ENCODE measurements around the gene CGA. TPM values are rescaled to one million over a fixed set of nuclear protein-coding genes. Genes with fewer than 3 reads are reported as not detected.

CGA gene
- polyA plus RNA-seq, 2 of the 4 experiments (the other 2 are of a cell fraction), result not detected

DNA sequence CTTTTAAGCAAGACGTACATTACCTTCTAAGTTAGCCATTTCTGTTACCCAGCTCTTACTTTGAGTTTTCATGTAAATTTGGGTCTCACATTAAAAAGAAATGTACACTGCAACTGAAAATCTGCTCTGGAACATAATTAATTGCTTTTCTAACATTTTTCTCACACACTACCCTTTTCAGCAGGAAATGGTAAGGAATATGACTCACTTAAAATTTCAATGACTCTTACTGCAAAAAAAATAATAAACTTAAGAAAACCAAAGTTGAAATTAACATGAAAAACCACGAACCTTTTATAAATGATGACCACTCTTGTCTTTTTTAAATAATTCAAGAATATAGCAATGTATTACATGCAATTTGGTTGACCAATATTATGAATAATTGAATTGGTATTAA lies 1.3 kb downstream of the CGA start (continued):
- TF ChIP-seq, protein P1, sequence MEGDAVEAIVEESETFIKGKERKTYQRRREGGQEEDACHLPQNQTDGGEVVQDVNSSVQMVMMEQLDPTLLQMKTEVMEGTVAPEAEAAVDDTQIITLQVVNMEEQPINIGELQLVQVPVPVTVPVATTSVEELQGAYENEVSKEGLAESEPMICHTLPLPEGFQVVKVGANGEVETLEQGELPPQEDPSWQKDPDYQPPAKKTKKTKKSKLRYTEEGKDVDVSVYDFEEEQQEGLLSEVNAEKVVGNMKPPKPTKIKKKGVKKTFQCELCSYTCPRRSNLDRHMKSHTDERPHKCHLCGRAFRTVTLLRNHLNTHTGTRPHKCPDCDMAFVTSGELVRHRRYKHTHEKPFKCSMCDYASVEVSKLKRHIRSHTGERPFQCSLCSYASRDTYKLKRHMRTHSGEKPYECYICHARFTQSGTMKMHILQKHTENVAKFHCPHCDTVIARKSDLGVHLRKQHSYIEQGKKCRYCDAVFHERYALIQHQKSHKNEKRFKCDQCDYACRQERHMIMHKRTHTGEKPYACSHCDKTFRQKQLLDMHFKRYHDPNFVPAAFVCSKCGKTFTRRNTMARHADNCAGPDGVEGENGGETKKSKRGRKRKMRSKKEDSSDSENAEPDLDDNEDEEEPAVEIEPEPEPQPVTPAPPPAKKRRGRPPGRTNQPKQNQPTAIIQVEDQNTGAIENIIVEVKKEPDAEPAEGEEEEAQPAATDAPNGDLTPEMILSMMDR (IDR thresholded peaks at IDR 0.05), result no peak
- TF ChIP-seq ZFP36 (IDR thresholded peaks at IDR 0.05; ENCODE audit: borderline replicate concordance, partially characterized antibody) (no peak), HEYL (CRISPR knock-in tag; IDR thresholded peaks at IDR 0.05) (no peak), TP53 (CRISPR knock-in tag; IDR thresholded peaks at IDR 0.05) (no peak), RAD21 (conservative IDR thresholded peaks at IDR 0.05 in 1 of 2, IDR thresholded peaks at IDR 0.05 in 1 of 2) (no peak)

DNA sequence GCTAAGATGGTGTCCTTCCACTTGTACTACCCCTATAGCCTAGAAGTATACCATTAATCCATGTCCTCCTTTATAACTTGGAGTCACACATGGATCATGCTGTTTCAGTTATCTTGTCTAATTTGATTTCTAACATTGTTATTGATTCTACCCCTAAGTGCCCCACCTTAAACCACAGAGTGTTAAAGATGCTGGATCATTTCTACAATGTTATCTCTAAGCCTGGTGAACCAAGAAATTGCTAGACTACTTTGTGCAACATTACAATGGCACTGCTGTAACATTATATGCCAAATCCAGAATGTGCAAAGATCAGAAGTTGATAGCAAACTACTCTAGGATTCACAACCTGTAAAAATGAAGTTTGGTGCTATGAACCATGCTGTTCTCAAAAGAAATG lies 1.7 kb downstream of the CGA start:
- no peaks in the 10 kb centered on the region for H3K9me3 ChIP-seq
- no peak overlapping the region for H3K4me2 ChIP-seq
- no peak for DNase-seq (ENCODE audit: low read depth in 1 of 2, low spot score in 1 of 2)
- no peak overlapping the region for H3K27ac ChIP-seq
- TF ChIP-seq BHLHE40 (IDR thresholded peaks at IDR 0.05; ENCODE audit: low read depth, low read length) (no peak), RARB (CRISPR knock-in tag; IDR thresholded peaks at IDR 0.05) (no peak), TP53 (CRISPR knock-in tag; IDR thresholded peaks at IDR 0.05) (no peak), HOXB13 (CRISPR knock-in tag; IDR thresholded peaks at IDR 0.05; ENCODE audit: low read depth) (no peak), EHF (CRISPR knock-in tag; IDR thresholded peaks at IDR 0.05) (no peak), SREBF2 (IDR thresholded peaks at IDR 0.05) (no peak), EP300 (IDR thresholded peaks at IDR 0.05) (no peak), FOSL2 (IDR thresholded peaks at IDR 0.05) (no peak), FOSL2 (CRISPR knock-in tag; IDR thresholded peaks at IDR 0.05) (no peak), CBX2 (IDR thresholded peaks at IDR 0.05; ENCODE audit: borderline replicate concordance, low read depth) (no peak), NFE2L2 (conservative IDR thresholded peaks at IDR 0.05; ENCODE audit: low read length) (no peak), HDAC2 (IDR thresholded peaks at IDR 0.05) (no peak), KDM1A (IDR thresholded peaks at IDR 0.05; ENCODE audit: low read depth) (no peak), ZSCAN20 (CRISPR knock-in tag; IDR thresholded peaks at IDR 0.05) (no peak), JUN (IDR thresholded peaks at IDR 0.05) (no peak), CHD2 (IDR thresholded peaks at IDR 0.05; ENCODE audit: low read length, partially characterized antibody) (no peak)
- TF ChIP-seq, protein P2, sequence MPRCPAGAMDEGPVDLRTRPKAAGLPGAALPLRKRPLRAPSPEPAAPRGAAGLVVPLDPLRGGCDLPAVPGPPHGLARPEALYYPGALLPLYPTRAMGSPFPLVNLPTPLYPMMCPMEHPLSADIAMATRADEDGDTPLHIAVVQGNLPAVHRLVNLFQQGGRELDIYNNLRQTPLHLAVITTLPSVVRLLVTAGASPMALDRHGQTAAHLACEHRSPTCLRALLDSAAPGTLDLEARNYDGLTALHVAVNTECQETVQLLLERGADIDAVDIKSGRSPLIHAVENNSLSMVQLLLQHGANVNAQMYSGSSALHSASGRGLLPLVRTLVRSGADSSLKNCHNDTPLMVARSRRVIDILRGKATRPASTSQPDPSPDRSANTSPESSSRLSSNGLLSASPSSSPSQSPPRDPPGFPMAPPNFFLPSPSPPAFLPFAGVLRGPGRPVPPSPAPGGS (IDR thresholded peaks at IDR 0.05), result no peak
- TF ChIP-seq, protein P3, sequence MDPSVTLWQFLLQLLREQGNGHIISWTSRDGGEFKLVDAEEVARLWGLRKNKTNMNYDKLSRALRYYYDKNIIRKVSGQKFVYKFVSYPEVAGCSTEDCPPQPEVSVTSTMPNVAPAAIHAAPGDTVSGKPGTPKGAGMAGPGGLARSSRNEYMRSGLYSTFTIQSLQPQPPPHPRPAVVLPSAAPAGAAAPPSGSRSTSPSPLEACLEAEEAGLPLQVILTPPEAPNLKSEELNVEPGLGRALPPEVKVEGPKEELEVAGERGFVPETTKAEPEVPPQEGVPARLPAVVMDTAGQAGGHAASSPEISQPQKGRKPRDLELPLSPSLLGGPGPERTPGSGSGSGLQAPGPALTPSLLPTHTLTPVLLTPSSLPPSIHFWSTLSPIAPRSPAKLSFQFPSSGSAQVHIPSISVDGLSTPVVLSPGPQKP (IDR thresholded peaks at IDR 0.05; ENCODE audit: low read depth, low read length), result no peak
- TF ChIP-seq, protein P4, sequence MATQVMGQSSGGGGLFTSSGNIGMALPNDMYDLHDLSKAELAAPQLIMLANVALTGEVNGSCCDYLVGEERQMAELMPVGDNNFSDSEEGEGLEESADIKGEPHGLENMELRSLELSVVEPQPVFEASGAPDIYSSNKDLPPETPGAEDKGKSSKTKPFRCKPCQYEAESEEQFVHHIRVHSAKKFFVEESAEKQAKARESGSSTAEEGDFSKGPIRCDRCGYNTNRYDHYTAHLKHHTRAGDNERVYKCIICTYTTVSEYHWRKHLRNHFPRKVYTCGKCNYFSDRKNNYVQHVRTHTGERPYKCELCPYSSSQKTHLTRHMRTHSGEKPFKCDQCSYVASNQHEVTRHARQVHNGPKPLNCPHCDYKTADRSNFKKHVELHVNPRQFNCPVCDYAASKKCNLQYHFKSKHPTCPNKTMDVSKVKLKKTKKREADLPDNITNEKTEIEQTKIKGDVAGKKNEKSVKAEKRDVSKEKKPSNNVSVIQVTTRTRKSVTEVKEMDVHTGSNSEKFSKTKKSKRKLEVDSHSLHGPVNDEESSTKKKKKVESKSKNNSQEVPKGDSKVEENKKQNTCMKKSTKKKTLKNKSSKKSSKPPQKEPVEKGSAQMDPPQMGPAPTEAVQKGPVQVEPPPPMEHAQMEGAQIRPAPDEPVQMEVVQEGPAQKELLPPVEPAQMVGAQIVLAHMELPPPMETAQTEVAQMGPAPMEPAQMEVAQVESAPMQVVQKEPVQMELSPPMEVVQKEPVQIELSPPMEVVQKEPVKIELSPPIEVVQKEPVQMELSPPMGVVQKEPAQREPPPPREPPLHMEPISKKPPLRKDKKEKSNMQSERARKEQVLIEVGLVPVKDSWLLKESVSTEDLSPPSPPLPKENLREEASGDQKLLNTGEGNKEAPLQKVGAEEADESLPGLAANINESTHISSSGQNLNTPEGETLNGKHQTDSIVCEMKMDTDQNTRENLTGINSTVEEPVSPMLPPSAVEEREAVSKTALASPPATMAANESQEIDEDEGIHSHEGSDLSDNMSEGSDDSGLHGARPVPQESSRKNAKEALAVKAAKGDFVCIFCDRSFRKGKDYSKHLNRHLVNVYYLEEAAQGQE (IDR thresholded peaks at IDR 0.05), result no peak
- TF ChIP-seq, protein P5, sequence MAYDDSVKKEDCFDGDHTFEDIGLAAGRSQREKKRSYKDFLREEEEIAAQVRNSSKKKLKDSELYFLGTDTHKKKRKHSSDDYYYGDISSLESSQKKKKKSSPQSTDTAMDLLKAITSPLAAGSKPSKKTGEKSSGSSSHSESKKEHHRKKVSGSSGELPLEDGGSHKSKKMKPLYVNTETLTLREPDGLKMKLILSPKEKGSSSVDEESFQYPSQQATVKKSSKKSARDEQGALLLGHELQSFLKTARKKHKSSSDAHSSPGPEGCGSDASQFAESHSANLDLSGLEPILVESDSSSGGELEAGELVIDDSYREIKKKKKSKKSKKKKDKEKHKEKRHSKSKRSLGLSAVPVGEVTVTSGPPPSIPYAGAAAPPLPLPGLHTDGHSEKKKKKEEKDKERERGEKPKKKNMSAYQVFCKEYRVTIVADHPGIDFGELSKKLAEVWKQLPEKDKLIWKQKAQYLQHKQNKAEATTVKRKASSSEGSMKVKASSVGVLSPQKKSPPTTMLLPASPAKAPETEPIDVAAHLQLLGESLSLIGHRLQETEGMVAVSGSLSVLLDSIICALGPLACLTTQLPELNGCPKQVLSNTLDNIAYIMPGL (CRISPR knock-in tag; IDR thresholded peaks at IDR 0.05; ENCODE audit: borderline replicate concordance), result no peak
- ATAC-seq, result no peak
- no peak for FAIRE-seq
- no peaks in the 10 kb centered on the region for H3K4me1 ChIP-seq
- POLR2A ChIA-PET, result no interaction called here
- CTCF ChIA-PET, result interaction anchor here (1.0 kb wide), 1 partner anchor 14 kb away, joined by 3 read pairs; no protein-coding TSS in a partner anchor
- H3K4me3 ChIP-seq, result no peak overlapping the region

Data from A549 (cell line).